Fibroblast of peridontal ligament (primary cell): ENCODE data around the gene OGG1.

ENCODE experiments used
- DNase-seq: peaks from one replicate; pipeline ENCODE4 v3.0.0-alpha.2; 2010; ENCODE audit errors: extremely low read depth

Gene OGG1

DNA sequence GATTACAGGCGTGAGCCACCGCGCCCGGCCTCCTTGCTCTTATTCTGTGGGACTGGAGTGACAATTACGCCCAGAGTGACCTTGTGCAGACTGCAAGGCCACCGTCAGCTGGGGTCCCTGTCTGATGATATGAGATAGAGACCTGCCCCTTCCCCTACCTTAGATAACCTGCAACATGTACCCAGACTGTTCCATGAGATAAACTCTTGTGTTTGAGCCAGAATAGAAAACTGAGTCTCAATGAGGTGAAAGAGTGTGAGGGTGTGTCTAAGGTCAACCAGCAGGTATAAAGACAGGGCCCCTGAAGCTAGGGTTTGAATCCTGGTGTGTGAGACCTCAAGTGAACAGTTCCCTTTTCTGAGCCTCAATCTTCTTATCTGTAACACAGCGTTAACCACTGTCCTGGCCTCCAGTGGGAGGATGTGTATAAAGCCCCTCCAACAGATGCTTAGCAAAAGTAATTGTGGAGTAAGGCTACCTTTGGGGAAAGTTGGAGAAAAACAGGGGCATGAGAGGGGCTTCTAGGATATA is 36.5 kb downstream of the OGG1 start:
- DNase-seq, result no peak

DNA sequence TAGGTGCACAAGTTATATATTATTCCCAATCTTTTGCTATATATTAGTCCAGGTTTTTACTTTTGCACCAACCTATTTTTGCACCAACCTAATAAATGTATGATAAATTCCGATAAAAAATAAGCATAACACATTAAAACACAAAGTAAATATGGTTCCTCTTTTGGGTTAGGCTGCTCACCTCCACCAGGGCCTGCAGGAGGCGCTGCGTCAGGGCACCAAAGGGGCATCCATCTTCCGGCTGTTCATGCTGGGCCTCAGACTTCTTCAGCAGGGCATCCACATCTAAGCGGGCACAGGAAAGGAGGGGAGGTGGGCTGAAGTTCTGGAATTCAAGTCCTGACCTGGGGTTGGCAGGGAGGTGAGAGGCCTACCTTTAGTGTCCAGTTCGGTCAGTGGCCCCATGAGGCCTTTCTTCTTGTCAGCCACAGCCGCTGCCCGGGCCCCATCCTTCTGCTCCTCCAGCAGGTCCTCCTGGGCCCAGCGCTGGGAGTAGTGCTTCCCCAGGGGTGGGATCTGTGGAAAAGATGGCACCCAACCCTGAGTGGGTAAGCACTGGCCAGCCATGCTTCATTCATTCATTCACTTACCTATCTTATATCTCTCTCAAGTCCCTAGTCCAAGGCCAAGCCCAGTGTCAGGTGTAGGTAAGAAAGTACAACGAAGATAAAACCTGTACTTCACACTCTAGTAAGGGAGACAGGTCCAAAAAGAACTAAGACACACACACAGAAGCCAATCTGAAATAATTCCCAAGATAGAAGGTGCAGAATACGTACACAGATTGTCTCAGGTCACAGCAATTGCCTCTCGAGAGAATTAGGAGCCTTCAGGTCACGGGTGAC is 37.3 kb downstream of the OGG1 start:
- DNase-seq, result no peak

DNA sequence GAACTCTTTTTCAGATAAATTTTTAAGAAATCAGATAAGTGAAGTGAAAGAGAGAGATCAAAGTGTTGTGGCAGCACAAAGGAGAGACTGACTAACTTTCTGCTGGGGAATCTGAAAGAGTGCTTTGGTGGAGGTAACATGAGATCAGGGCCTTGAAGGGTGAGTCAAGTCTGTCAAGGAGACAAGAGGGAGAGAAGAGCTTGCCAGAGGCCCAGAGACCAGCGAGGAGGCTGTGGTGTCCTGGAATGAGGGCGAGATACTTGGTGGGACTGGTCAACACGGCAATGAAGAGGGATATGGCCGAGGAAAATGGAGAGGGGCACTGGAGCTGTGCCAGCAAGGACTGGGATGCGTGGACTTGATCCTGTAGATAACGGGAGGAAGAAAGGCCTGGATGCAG is 38.0 kb downstream of the OGG1 start:
- DNase-seq, result no peak

DNA sequence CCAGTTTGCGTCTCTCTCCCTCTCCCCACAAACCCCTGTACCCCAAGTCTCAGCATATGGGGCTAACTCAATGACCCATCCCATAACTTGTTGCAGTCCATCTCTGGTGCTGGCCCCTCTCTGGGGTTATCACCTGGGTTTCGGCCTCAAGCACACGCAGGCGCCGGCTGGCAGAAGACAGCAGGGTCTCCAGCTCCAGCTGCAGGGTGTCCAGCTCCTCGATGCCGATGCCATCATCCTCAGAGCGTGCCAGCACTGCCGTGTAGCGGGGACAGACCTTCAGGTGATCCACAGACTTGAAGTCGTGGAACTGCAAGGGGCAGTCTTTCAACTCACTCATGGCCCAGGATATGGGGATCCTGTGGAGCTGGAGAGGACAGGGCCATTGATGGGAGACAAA is 41.4 kb downstream of the OGG1 start:
- no peak for DNase-seq

DNA sequence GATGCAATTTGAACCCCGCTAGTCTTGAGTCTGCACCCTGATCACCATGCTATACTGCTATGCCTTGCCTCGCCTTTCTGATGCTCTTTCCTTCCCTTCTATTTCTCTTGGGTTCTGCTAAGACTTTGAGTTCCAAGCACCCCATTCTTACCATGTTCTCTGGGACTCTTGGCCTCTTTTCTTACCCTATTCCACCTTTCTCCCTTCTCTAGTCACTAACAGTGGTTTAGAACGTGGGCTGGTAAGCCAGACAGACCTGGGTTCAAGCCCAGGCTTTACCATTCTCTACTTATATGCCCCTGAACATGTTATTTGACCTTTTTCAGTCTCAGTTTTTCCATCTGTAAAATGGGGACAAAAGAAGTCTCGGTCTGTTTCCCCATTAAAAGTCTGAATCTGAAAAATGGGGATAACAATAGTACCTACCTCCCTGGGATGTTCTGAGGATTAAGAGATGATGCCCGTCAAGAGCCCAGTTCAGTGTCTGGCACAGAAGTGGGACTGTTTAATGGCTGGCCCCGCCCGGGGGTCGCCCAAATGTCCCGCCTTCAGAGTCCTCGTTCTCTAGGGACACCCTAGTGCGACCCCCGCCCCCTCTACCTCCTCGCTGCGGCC is 42.1 kb downstream of the OGG1 start:
- DNase-seq, result no peak

DNA sequence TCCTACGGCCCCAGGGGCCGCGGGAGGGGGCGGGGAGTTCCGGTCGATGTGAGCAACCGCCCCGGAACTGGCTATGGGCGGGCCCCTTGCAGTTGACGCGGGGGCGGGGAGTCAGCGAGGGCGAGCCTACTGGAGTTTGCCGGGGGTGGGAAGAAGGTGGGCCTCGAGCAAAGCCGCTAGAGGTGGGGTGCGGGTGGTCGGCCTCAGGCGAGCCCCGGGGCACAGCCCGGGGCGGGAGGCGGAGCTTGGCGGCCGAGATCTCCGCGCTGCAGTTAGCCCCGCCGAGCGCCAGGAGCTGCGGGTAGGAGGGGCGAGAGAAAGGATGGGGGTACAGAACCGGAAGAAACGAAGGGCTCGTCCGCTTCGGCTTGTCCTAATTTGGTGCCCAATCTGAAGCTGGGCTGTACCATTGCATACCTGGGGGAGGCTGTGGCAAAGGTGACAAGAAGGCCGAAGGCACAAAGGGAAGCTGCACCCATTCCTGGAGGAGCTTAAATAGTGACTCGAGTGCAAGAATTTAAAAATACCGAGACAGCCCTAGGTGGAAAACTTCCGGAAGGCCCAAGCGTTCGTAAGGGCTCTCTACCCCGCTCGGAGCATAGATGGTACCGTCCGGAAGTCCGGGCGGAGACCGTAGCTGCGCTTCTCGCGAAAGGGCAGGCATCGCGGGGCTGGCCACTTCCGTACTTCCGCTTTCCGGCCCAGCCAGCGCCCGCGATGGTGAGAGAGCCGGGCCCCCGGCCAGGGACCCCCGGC is 42.8 kb downstream of the OGG1 start, which contains the start of the genes ARPC4 and TADA3:
Gene ARPC4 (plus strand): TSS at position 678 of the 756 bp plus-strand sequence. CDS start 40 bp downstream, at position 718.
Gene TADA3 (minus strand): TSS at position 69 of the 756 bp plus-strand sequence. CDS start 1,007 bp downstream, outside the sequence.
- DNase-seq, result peak; percentile 98

DNA sequence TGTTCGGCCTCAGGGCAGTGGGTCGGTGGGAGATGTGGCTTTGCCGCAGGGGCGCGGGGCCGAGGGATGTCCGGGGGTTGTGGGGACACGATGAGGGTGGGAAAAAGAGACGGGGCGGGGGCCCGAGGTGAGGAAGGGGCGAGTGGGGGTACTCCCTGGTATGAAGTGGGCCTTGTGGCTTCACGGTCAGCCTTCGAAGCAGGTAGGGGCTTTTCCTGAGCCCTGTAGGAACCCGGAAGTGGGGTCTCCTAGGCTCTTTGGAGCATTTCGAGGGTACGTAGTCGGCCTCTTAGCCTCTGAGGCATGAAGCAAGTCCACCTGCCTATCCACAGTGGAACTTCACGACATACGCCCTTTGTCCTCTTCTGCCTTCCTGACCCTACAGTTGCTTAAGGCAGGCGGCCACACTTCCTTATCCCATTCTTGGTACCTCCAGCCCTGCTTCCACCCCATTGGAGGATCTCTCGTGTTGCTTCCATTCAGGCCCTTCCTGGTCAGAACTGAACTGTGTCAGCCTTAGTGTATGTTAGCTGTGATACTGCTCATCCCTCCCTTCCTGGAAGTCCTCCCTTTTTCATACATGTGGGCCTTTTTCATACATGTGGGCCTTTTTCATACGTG is 43.5 kb downstream of the OGG1 start:
- DNase-seq, result peak; percentile 54

DNA sequence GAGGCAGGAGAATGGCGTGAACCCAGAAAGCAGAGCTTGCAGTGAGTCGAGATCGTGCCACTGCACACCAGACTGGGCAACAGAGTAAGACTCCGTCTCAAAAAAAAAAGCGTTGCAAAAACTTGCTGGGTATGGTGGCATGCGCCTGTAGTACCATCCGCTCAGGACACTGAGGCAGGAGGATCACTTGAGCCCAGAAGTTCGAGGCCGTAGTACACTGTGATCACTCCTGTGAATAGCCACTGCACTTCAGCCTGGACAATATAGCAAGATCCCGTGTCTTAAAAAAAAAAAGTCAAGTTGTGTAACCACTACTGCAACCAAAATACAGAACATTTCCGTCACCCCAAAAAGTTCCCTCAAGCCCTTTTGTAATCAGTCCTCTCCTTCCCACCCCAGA is 44.6 kb downstream of the OGG1 start:
- DNase-seq, result no peak

DNA sequence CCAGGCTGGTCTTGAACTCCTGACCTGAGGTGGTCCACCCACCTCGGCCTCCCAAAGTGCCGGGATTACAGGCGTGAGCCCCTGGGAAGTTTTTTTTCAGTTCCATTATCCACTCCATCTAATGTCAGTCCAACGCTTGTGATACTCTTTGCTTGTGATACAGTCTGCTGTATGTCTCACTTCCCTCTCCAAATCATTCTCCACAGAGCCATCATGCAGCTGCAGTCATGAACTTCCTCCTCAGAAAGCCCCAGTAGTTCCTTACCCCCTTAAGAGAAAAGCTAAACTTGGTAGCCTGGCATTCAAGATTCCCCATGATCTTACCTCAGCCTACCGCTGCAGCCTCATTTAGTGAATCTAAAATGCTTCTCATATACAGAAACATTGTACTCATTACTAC is 45.5 kb downstream of the OGG1 start:
- no peak for DNase-seq

DNA sequence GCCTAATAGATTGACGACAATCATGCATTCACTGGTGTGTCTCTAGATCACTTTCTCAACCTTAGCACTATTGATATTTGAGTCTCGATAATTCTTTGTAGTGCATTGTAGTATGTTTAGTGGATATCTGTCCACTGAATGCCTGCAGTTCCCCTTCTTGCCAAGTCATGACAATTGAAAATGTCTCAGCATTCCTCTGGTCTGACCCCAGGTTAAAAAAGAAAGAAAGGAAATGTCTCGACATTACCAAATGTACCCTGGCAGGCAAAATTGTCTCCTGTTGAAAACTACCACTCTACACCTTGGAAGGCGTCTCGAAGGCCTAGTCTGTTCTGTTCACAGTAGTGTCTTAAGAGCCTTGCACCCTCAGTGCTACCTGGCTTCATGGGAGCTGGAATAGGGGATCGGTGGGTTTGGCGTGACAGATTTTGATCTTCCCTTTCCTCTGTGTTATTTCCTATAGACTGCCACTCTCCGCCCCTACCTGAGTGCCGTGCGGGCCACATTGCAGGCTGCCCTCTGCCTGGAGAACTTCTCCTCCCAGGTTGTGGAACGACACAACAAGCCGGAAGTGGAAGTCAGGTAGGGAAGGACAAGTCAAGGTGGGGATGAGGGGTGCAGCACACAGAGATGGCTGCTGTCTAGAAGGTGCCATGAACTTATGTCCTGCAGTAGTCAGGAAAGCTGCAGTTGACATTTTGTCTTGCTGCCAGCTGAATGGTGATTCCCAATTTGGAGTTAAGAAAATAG is 47.6 kb downstream of the OGG1 start:
- no peak for DNase-seq

DNA sequence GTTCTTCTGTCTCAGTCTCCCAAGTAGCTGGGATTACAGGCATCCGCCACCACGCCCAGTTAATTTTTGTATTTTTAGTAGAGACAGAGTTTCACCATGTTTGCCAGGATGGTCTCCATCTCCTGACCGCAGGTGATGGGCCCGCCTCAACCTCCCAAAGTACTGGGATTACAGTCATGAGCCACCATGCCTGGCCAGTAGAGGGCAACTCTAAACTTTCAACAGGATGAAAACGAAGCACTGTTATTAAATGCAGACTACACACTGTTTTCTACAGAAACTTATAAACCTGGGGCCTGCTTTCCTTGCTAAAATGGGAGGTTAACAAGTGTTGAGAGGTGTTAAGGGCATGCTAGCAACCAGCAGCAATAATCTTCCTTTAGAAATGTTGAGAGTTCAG is 50.8 kb downstream of the OGG1 start:
- DNase-seq, result no peak

DNA sequence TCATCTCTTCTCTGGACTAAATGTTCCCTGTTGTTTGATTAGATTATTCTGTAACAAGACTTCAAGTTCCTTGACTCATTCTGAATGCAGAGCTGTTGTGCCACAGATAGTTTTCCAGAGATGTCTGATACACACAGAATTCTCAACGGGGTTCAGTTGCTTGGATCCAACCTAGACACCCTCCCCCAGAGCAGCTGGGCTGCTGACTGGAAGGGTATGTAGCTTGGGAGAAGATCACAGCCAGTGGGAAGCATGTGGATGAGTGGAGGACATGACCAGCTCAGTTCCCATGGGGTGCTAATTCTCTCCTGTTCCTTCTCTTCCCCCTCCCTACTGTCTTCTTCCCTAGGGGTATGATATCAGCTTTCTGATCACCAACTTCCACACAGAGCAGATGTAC is 53.7 kb downstream of the OGG1 start:
- DNase-seq, result no peak

DNA sequence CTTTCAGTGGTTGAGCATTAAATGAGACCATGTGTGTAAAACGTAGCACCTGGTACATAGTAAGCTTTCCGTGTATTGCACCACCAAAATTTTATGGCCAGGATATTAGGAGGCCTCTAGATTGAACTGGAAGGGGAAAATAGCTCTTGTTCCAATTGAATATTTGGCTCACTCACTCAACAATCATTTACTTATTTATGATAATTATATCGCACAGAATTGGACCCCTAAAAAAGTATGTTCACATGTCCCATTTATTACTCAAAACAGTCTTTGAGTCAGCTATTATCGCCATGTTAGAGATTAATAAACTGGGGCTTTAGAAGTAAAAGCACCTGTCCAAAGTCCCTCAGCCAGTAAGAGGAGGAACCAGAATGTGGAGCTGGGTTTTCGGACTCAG is 55.2 kb downstream of the OGG1 start:
- no peak for DNase-seq

DNA sequence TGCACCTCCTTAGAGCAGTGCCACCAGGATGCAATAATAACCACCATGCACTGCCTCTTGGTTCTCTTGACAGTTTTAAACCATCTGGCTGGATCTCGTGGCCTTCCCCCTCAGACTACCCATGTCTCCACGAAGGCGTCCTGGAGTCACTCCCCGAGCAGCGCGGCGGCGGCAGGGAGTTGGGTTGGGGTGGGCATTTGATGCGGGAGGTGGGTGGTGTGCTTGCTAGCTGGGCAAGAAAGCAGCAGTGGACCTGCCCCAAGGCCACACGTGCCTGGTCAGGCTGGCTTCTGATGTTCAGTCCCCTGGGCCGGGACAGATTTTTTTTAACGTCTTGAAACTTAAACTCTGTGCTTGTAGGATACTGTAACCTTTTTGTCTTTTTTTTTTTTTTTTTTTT is 56.4 kb downstream of the OGG1 start:
- no peak for DNase-seq
